ENCODE results near the gene GSTP1.

Gene GSTP1

GRCh38 chr11:67630228-67630942 lies 46.8 kb downstream of the GSTP1 start:
- TF ChIP-seq CTCF (IDR thresholded peaks at IDR 0.05; ENCODE audit: borderline replicate concordance, control extremely low read depth, extremely low read depth, insufficient read depth, missing control alignments), result peak; percentile 70
- in situ Hi-C loops (cut with MboI; ENCODE audit: low sequenced_read_pairs, unreplicated experiment), result loop anchor here (10.0 kb wide), 1 partner anchor 74 kb away; no protein-coding TSS in a partner anchor
- peak; percentile 100 for DNase-seq (ENCODE audit: low spot score)

- no peak for DNase-seq (ENCODE audit: low spot score)
- in situ Hi-C loops (cut with MboI; ENCODE audit: low sequenced_read_pairs, unreplicated experiment), result loop anchor here (10.0 kb wide), 1 partner anchor 74 kb away; no protein-coding TSS in a partner anchor
- no peak for TF ChIP-seq CTCF (IDR thresholded peaks at IDR 0.05; ENCODE audit: borderline replicate concordance, control extremely low read depth, extremely low read depth, insufficient read depth, missing control alignments)
Measured at GRCh38 chr11:67630943-67631331, 47.3 kb downstream of the GSTP1 start.

DNA sequence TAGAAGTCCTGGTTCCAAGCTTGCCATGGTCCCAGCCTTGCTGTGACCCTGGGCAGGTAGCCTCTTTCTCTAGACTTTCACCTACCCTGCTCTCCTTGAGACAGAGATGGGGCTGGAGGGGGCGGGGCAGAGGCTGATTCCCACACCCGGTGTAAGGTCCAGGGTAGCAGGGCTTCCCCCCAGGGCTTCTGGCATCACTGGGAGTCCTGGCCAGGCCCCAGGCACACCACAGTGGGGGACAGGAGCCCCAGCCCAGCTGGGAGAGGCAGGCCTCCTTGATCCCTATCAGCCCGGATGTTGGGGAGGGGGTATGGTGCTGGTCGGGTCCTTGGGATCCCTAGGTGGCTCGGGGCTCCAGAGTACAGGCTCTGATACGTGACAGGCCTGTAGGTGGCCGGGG lies 47.8 kb downstream of the GSTP1 start:
- no peak for TF ChIP-seq CTCF (IDR thresholded peaks at IDR 0.05; ENCODE audit: borderline replicate concordance, control extremely low read depth, extremely low read depth, insufficient read depth, missing control alignments)

GRCh38 chr11:67631853-67632174 lies 48.2 kb downstream of the GSTP1 start:
- in situ Hi-C loops (cut with MboI; ENCODE audit: low sequenced_read_pairs, unreplicated experiment), result loop anchor here (10.0 kb wide), 1 partner anchor 73 kb away; no protein-coding TSS in a partner anchor
- no peak for TF ChIP-seq CTCF (IDR thresholded peaks at IDR 0.05; ENCODE audit: borderline replicate concordance, control extremely low read depth, extremely low read depth, insufficient read depth, missing control alignments)
- no peak for DNase-seq (ENCODE audit: low spot score)

More for the DNA sequence above, 47.8 kb downstream of the GSTP1 start:
- DNase-seq (ENCODE audit: low spot score), result no peak
- in situ Hi-C loops (cut with MboI; ENCODE audit: low sequenced_read_pairs, unreplicated experiment), result loop anchor here (10.0 kb wide), 1 partner anchor 73 kb away; no protein-coding TSS in a partner anchor

GRCh38 chr11:67632175-67632981 lies 48.8 kb downstream of the GSTP1 start:
- no peak for TF ChIP-seq CTCF (IDR thresholded peaks at IDR 0.05; ENCODE audit: borderline replicate concordance, control extremely low read depth, extremely low read depth, insufficient read depth, missing control alignments)
- in situ Hi-C loops (cut with MboI; ENCODE audit: low sequenced_read_pairs, unreplicated experiment), result loop anchor here (10.0 kb wide), 1 partner anchor 72 kb away; no protein-coding TSS in a partner anchor
- no peak for DNase-seq (ENCODE audit: low spot score)

DNA sequence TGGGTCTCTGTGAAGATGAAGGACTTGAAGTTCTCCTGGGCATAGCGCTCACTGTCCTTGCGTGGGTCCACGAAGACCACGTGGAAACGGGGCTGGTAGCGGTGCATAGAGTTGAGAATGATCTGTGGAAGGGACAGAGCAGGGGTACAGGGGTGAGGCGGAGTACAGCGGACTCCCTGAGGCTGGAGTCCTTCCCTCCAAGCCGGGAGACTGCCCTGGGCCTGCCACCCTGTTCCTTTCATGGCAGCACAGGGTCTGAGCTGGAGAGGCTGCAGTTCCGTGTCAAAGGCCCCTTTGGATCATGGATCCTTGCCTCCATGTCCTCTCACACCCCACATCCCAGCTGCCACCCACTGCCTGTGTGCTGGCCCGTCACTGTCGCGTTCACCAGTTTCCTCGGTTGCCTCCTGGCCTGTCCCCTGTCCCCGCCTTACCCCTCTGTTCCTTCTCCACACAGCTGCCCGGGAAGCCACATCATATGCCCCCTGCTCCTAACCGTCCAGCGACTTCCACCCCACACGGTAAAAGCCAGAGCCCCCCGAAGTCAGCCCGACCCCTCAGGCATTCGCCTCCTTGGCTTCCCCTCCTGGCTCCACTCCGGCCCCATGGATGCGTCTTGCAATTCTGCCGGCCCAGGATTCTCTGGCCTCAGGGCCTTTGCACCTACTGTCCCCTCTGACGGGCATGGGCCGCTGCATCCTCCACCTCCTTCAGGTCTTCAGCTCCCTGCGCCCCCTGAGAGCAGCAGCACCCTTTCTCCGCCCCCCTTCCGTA lies 49.6 kb downstream of the GSTP1 start:
- DNase-seq (ENCODE audit: low spot score), result no peak
- in situ Hi-C loops (cut with MboI; ENCODE audit: low sequenced_read_pairs, unreplicated experiment), result loop anchor here (10.0 kb wide), 1 partner anchor 72 kb away; no protein-coding TSS in a partner anchor
- TF ChIP-seq CTCF (IDR thresholded peaks at IDR 0.05; ENCODE audit: borderline replicate concordance, control extremely low read depth, extremely low read depth, insufficient read depth, missing control alignments), result no peak

Measured in GM13976 (cell line).